ENCODE data around the gene PHF5A. TPM values are rescaled to one million over a fixed set of nuclear protein-coding genes. Genes with fewer than 3 reads are reported as not detected.

PHF5A gene
- total and polyA plus RNA-seq, 2 of the 8 experiments (the other 6 are each of a cell fraction or from before 2014, with no cell fraction given): 119 to 135 TPM

- no peak for TF ChIP-seq SAP30 (IDR thresholded peaks at IDR 0.05; ENCODE audit: insufficient read depth, insufficient replicate concordance, low read length)
- TF ChIP-seq POLR2A (IDR thresholded peaks at IDR 0.05; ENCODE audit: control extremely low read depth in 1 of 2, low read depth in 2 of 2, low read length in 2 of 2): no peak
- TF ChIP-seq HDAC2 (IDR thresholded peaks at IDR 0.05; ENCODE audit: borderline replicate concordance in 1 of 2, low read depth in 2 of 2, low read length in 2 of 2): no peak
- TF ChIP-seq FOSL1 (IDR thresholded peaks at IDR 0.05; ENCODE audit: insufficient read depth, low read depth, low read length): no peak
- no peak for TF ChIP-seq CHD2 (IDR thresholded peaks at IDR 0.05; ENCODE audit: low read length)
- no peak for TF ChIP-seq BACH1 (IDR thresholded peaks at IDR 0.05; ENCODE audit: low read length)
- TF ChIP-seq GTF2F1 (IDR thresholded peaks at IDR 0.05; ENCODE audit: borderline replicate concordance, low read depth, low read length): no peak
These were observed 20.3 kb upstream of the PHF5A start (continued) for GRCh38 chr22:41488596-41489385.

Measured in H1 (cell line).